Keratinocyte (primary cell): ENCODE results near the gene AGAP1. TPM values are rescaled to one million over a fixed set of nuclear protein-coding genes. Genes with fewer than 3 reads are reported as not detected.

Experiments
- DNase-seq: peaks from one replicate; pipeline ENCODE4 v3.0.0-alpha.2; 2011; ENCODE audit warnings: low read depth, missing footprints, low spot score
- FAIRE-seq: peaks from 2 replicates; lab custom pipeline; 2011; peaks lifted over from hg19 to GRCh38; lab: Jason Lieb, UNC
- H2AFZ ChIP-seq: 2 replicates; pipeline ENCODE4 v1.6.0; 2012; ENCODE audit warnings: low read length, control low read depth, inconsistent platforms; ENCODE audit not compliant: control insufficient read depth
- H3K27ac ChIP-seq: 2 replicates; pipeline ENCODE4 v1.5.1; 2011; ENCODE audit warnings: low read length; ENCODE audit not compliant: control insufficient read depth, insufficient read depth
- H3K27me3 ChIP-seq: 3 replicates; pipeline ENCODE4 v1.6.0; 2011; ENCODE audit warnings: low read length; ENCODE audit not compliant: control insufficient read depth, insufficient read depth; ENCODE audit errors: extremely low read depth
- H3K36me3 ChIP-seq, 2 experiments: 2 replicates in 1 of 2; 3 replicates in 1 of 2; pipeline ENCODE4 v1.5.1; 2011; ENCODE audit warnings: low read length in 2 of 2, mild to moderate bottlenecking in 1 of 2; ENCODE audit not compliant: control insufficient read depth in 2 of 2, insufficient read depth in 2 of 2; ENCODE audit errors: extremely low read depth in 1 of 2
- H3K4me1 ChIP-seq: 3 replicates; pipeline ENCODE4 v1.5.1; 2011; ENCODE audit warnings: low read length; ENCODE audit not compliant: control insufficient read depth, insufficient read depth; ENCODE audit errors: extremely low read depth
- H3K4me2 ChIP-seq: 3 replicates; pipeline ENCODE4 v1.6.0; 2011; ENCODE audit warnings: low read depth, low read length; ENCODE audit not compliant: control insufficient read depth, insufficient read depth; ENCODE audit errors: extremely low read depth
- H3K4me3 ChIP-seq, 3 experiments: fragments of 200-600 bp in 1 of 3; sonication (generic) in 1 of 3; 2 replicates in 2 of 3; 3 replicates in 1 of 3; pipeline ENCODE4 v1.5.1; 2011 to 2016; ENCODE audit warnings: low read length in 3 of 3, mild to moderate bottlenecking in 3 of 3, control low read depth in 2 of 3, inconsistent platforms in 1 of 3, low read depth in 1 of 3, mixed read lengths in 1 of 3, mixed run types in 1 of 3, moderate library complexity in 1 of 3; ENCODE audit not compliant: control insufficient read depth in 2 of 3, insufficient read depth in 2 of 3; ENCODE audit errors: extremely low read depth in 1 of 3
- H3K79me2 ChIP-seq: 2 replicates; pipeline ENCODE4 v1.6.0; 2012; ENCODE audit warnings: low read length; ENCODE audit not compliant: control insufficient read depth, insufficient read depth
- H3K9ac ChIP-seq: 3 replicates; pipeline ENCODE4 v1.6.0; 2011; ENCODE audit warnings: low read length; ENCODE audit not compliant: control insufficient read depth, insufficient read depth; ENCODE audit errors: extremely low read depth
- H3K9me1 ChIP-seq: 3 replicates; pipeline ENCODE4 v1.6.0; 2011; ENCODE audit warnings: low read length; ENCODE audit not compliant: control insufficient read depth, insufficient read depth; ENCODE audit errors: extremely low read depth
- H3K9me3 ChIP-seq: 2 replicates; pipeline ENCODE4 v1.5.1; 2012; ENCODE audit warnings: low read depth, low read length; ENCODE audit not compliant: control insufficient read depth
- H4K20me1 ChIP-seq: 3 replicates; pipeline ENCODE4 v1.6.0; 2011; ENCODE audit warnings: low read length; ENCODE audit not compliant: control insufficient read depth, insufficient read depth; ENCODE audit errors: extremely low read depth
- EZH2 ChIP-seq: IDR thresholded peaks from one replicate; pipeline ENCODE4 v1.6.1; 2012; ENCODE audit warnings: inconsistent platforms, mild to moderate bottlenecking, low read length, moderate library complexity
- dilution Hi-C: fragments of 300-500 bp; cut with MboI; formaldehyde crosslinking; loops from one replicate; pipeline ENCODE4 v1.7.0; 2020; ENCODE audit warnings: low sequenced_read_pairs; ENCODE audit not compliant: extremely low pct_ligation_motif_present
- polyA plus RNA-seq, 5 experiments: library from polyadenylated mRNA; depleted of rRNA in 3 of 5; stranded (reverse) in 3 of 5; stranded (forward) in 1 of 5; unstranded in 1 of 5; fragments of >200 nt; gene quantifications; 1 replicate in 1 of 5; 2 replicates in 3 of 5; 3 replicates in 1 of 5; pipeline versions ENCODE4 v1.2.1 to v1.2.3, GENCODE V29; 2011 to 2012; ENCODE audit warnings: missing spikeins in 2 of 5, low read depth in 1 of 5, low replicate concordance in 1 of 5
- TF ChIP-seq, protein P1 (sequence below), 3 experiments: IDR thresholded peaks in 1 of 3; conservative IDR thresholded peaks in 1 of 3; optimal IDR thresholded peaks in 1 of 3; 2 replicates in 2 of 3; 3 replicates in 1 of 3; pipeline versions ENCODE3 to v1.5.1; 2011; ENCODE audit warnings: low read length in 3 of 3, mild to moderate bottlenecking in 3 of 3, moderate library complexity in 2 of 3, control low read depth in 1 of 3, inconsistent platforms in 1 of 3; ENCODE audit not compliant: insufficient read depth in 2 of 3; ENCODE audit errors: extremely low read depth in 1 of 3

Gene AGAP1
- polyA plus RNA-seq, 1 donor (not counting 4 experiments of a cell fraction or from before 2014, with no cell fraction given), result 12.6 TPM

GRCh38 chr2:235534678-235535422 lies 41.0 kb downstream of the AGAP1 start:
- Histone ChIP-seq H3K4me3 (peak overlapping the region in 1 of 3 experiments; percentile 43), H3K79me2 (peaks cover 43% of the 10 kb centered on the region), H3K4me2 (peak overlapping the region; percentile 72), H3K27me3 (no peaks in the 10 kb centered on the region), H3K9me1 (no peaks in the 10 kb centered on the region), H3K4me1 (peaks cover 12% of the 10 kb centered on the region), H2AFZ (no peak overlapping the region), H3K36me3 (no peaks in the 10 kb centered on the region), H3K9ac (no peak overlapping the region), H3K27ac (no peak overlapping the region), H4K20me1 (peaks cover 17% of the 10 kb centered on the region), H3K9me3 (no peaks in the 10 kb centered on the region)
- FAIRE-seq (no peak), DNase-seq (no peak)
- dilution Hi-C loops, result no loop called here
- TF ChIP-seq, protein P1, sequence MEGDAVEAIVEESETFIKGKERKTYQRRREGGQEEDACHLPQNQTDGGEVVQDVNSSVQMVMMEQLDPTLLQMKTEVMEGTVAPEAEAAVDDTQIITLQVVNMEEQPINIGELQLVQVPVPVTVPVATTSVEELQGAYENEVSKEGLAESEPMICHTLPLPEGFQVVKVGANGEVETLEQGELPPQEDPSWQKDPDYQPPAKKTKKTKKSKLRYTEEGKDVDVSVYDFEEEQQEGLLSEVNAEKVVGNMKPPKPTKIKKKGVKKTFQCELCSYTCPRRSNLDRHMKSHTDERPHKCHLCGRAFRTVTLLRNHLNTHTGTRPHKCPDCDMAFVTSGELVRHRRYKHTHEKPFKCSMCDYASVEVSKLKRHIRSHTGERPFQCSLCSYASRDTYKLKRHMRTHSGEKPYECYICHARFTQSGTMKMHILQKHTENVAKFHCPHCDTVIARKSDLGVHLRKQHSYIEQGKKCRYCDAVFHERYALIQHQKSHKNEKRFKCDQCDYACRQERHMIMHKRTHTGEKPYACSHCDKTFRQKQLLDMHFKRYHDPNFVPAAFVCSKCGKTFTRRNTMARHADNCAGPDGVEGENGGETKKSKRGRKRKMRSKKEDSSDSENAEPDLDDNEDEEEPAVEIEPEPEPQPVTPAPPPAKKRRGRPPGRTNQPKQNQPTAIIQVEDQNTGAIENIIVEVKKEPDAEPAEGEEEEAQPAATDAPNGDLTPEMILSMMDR (optimal IDR thresholded peaks at IDR 0.05 in 1 of 3, IDR thresholded peaks at IDR 0.05 in 1 of 3, conservative IDR thresholded peaks at IDR 0.05 in 1 of 3; ENCODE audit: extremely low read depth in 1 of 3, insufficient read depth in 2 of 3, low read length in 3 of 3), result no peak
- TF ChIP-seq EZH2, result no peak

DNA sequence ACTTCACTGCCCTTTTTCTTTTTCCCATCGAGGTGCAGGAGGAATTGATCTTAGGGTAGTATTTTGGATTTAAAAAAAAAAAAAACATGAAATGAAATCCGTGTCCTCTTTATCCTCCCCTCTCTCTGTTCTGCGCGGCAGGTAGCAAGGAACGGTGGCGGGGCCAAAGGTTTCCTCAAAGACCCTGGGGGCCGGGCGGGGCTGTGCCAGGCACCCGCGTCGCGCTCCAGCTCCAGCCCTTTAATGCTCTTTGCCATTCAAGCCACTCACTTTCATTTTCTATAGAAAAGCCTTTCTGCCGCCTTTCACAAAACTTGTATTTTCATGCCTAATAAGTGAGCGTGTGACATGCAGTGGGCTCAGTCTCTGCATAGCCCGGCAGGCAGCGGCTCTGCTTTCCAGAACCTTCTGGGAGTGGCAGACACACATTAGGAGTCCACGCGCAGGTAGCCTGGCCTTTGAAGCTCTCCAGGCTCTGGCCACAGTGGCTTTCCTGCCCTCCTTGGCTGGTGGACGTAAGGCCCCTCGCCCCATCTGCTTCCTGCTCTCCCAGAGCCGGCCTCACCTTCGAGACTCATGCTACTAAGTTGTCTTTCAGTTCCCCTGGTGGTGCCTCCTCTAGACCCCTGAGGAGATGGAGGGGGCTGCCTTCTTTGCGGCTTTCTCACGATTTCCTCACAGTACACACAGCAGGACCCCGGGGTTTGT lies 41.7 kb downstream of the AGAP1 start:
- Histone ChIP-seq H3K9ac (peak overlapping the region; percentile 16), H3K79me2 (peaks cover 40% of the 10 kb centered on the region), H3K9me3 (no peaks in the 10 kb centered on the region), H3K27me3 (no peaks in the 10 kb centered on the region), H4K20me1 (peaks cover 17% of the 10 kb centered on the region), H2AFZ (no peak overlapping the region), H3K4me1 (peaks cover 13% of the 10 kb centered on the region), H3K4me2 (peak overlapping the region; percentile 72), H3K36me3 (no peaks in the 10 kb centered on the region), H3K9me1 (no peaks in the 10 kb centered on the region), H3K4me3 (peak overlapping the region in 2 of 3 experiments; percentile 22 to 43), H3K27ac (no peak overlapping the region)
- TF ChIP-seq, protein P1 (optimal IDR thresholded peaks at IDR 0.05 in 1 of 3, IDR thresholded peaks at IDR 0.05 in 1 of 3, conservative IDR thresholded peaks at IDR 0.05 in 1 of 3; ENCODE audit: extremely low read depth in 1 of 3, insufficient read depth in 2 of 3, low read length in 3 of 3), result no peak
- TF ChIP-seq EZH2, result no peak
- FAIRE-seq, result no peak
- no peak for DNase-seq
- dilution Hi-C loops, result no loop called here
